HG03108 (cell line): Measurements from ENCODE around the gene FADS3.

Experiments used
- ATAC-seq: cut with Tn5 transposase; IDR thresholded peaks from one replicate; pipeline ENCODE4 v1.9.1; 2021; ENCODE audit warnings: moderate library complexity; ENCODE audit not compliant: unreplicated experiment

FADS3 gene

DNA sequence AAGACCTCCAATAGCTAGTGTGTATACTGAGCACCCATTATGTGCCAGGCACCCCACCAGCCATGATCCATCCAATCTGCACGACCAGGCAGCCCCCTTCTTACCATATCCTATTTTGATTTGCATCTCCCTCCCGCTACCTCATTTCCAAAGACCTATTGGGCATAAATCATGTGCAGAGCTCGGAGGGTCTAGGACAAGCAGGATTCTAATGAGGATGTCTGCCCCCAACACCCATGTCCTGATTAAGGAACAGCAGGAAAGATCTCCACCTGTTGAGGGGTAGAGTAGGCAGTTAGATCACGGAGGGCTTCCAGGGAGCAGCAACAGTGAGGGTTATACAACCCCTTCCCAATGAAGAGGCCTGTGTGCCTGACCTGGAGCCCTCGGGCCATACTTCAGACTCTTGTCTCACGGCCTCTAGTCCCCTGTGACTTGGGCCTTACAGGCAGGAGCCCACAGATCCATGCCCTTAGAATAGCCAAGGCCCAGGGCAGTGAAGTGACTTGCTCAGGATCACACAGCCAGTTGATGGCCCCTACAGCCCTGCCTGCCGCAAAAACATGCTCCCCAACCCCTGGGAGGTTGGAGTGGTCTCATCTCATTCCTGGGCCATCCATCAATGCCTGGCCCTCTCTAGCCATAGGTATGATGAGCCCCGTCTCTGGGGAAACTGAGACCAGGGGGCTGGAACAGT, 22.5 kb upstream of the FADS3 start:
- no peak for ATAC-seq

DNA sequence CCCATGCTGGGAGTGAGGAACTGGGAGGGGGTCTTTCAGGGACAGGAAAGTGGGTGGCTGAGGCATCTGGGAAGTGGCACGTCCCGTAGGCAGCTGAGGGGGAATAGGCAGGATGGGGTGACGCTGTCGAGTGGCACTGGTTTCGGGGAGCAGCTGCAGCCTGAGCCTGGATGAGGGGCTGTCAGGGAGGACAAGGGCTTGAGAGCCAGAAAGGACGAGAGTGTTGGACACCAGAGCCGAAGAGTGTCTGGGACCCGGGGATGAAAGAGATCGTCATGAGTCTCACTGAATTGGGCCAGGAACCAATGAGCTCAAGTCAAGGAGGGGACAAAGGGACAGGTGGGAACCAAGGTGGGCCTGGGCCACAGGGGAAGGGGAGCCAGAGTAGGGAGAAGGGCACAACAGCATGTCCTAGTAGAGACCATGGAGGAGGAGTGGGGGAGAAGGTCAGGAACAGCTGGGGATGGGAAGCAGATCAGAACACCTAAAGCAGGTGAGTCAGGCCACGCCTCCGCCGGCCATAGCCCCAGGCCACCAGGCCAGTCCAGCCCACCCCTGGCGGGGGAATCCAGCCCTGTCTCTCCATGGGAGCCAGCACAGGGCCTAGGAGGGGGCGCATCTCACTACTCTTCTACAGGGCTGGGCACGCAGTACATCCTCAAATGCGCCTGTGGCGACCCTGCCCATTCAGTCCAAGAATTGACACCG, 21.8 kb upstream of the FADS3 start:
- no peak for ATAC-seq

DNA sequence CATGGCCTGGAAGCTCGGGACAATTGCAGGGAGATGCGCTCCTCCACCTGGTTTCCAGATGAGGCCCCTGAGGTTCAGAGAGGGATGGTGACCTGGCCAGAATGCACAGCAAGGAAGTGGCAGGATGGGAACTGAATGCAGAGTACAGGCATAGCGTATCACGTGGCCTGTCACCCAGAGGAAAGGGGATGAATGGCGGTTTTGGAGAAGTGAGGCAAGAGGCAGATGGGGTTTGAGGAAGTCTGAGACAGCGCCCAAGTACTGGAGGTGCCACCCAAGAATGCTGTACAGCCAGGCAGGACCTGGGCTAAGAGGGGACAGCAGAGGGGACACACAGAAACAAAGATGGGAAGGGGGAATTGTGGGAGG, 21.2 kb upstream of the FADS3 start:
- no peak for ATAC-seq

DNA sequence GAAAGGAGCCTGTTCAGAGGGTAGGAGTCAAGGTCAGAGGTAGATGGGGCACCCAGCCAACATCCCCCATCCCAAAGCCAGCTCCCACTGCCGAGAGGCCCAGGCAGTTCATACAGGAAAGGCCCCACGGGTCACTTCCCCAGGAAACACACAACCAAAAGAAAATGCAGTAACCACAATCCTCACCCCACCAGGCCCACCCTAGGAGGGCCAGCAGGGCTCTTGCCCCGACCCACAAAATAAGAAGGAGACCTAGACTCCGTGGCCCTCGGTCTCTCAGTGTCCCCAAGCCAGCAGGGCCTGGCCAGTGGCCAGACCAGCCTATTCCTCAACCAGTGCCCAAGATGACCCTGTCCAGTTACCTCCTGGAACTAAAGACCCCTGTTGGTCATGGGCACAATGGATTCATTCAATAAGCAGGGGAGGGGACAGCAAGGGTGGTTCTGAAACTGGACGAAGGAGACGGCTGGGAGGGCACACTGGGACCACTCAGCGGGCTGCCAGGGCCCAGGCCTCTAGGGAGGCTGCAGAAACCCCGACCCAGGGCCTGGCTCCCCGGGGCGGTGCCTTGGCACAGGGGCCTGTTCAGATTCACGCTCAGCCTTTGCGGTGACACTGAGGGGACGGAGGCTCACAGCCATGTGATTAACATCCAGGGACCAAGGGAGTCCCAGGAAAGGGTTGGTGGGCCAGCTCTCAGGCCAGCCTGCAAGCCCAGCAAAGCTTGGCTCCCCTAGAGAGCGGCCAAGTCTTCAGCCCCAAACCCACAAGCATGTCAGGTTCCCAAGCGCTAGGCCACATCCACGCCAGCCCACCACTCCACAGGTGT, 20.6 kb upstream of the FADS3 start:
- no peak for ATAC-seq

DNA sequence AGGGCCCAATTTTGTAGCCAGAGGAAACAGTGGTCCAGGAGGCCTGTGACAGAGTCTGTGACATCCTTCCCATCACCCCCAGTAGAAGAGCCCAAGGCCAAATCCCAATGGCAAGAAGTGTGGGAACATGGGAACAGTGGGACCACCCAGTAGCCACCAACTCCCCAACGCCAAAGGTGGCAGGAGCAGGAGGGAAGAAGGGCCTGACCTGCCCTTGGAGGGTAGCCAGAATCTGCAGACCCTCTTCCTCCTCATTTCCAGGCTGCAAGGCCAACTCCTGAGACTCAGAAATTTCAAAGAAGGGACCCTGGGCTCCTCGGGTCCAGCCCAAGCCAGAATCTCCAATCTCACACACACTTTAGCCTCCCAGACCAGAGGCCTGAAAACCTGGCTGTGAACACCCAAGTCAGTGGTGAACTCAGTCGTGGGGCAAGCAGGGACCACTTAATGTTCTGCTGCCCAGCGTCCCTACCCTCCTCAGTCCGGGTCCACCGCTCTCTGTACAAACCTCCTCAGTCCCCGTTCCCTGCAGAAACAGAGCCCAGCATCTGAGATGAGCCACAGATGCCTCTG, 19.9 kb upstream of the FADS3 start:
- no peak for ATAC-seq

DNA sequence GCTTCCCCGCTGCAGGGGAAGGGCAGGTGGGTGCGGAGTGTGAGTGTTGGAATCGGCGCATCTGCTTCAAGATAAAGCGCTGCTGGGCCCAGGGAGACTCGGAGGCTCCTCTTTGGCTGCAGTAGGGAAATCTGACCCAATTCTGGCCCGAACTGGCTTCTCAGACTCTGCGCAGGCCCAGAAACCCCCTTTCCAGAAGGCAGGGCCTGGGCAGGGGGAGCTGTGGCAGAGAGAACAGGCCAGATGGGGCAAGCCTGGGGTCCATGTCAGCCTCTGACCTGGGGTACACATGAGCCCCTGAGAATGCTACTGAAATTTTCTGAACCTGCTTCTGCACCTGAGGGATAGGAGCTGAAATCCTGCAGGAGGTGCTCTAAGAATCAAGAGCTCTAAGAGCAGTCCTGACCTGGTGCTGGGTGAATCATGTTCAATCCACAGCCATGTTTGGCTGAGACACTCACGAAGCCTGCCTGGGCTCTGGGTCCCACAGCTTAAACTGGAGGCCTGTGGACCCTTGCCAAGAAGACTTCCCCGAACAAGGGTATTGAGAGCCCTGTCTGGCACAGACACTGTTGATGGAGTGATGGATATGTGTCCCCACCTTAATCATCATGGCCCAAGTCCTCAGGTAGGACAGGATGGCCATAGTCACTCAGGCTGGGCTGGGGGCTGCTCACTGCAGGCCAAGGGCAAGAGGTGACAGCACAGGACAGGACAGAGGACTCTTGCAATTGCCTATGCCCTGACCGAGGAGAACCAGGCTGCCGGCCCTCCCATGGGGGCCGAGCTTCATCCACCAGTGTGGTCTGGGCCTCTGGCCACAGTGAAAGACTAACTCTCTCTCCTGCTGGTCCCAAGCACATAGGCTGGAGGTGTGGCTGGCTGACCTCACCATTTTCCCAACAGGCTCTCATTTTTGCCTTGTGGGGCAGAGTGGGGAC, 19.1 kb upstream of the FADS3 start:
- ATAC-seq: no peak

DNA sequence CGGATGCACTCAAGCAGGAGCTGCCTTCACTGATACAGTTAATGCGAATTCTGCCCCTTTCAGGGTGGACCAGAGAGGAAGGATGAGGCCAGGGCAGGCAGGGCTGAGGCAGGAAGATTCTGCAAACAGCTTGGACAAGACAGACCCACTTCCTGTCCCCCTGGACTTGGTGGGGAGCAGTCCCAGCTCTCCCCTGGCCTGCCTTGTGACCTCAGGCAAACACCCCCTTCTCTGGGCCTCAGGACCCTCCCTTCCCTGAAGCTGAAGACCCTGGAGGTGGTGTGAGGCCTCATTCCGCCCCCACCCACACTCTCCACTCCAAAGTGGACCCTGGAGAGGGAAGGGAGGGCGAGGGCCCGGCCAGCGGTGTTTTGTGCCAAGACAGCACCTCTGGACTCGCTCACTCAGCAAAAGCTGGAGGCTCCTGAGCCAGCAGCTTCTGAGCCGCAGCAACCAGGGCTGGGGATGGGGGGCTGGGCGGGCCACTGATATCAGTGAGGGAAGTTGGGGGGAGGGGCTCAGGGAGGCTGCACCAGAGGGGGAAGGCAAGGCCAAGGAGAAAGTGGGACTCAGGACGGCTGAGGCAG, 17.5 kb upstream of the FADS3 start:
- no peak for ATAC-seq

DNA sequence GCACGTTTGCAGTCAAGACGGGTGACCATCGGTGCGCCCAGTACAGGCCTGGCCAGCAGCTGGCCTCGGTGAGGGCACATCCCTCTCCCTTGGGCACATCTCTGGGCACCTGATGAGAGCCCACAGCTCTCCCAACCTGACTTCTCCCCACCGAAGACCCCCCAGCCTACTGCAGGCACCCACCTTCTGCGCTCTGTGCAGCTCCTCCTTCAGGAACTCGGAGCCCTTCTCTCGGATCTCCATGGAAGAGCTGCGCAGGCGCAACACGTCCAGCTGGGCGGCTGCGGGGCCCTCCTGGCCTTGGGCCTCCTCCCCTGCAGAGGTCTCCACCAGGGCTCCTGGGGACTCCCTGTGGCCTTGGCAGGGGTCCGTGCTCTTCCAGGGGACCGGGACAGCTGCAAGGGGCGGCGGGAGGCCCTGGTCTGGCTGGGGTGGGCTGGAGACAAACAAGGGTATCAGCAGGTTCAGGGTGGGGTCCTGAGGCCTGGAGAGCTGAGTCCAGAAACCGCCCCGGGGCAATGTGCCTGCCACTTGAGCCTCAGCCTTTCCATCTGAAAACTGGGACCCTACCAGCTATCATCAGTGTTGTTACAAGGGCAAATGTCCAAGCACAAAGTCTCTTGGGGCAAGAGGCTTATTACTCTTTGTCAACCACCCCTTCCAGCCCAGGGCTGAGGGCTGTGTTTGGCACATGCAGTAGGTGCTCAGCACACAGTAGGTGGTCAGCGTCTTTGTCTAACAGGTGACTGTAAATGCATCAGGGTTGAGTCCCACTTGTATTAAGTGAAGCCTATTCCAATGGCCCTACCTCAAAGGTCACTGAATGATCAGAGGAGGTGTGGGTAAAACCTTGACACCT, 16.8 kb upstream of the FADS3 start:
- ATAC-seq: no peak

DNA sequence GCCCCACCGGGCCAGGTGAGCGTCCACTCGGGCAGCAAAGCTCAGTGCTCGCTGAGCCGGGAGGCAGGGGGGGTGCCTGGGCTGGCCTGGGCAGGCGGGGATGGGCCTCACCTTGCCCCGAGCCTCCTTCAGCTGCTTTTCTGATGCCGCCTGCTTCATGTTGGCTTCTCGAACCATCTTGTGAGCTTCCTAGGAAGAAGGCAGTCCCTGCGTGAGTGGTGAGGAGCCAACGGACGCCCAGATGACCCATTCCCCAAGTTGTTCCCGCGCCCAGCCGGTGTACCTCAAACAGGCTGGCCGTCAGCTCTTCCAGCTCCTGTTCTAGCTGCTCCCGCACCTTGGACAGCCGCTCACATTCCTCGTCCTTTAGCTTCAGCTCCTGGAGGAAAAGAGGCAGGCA, 15.9 kb upstream of the FADS3 start:
- no peak for ATAC-seq

DNA sequence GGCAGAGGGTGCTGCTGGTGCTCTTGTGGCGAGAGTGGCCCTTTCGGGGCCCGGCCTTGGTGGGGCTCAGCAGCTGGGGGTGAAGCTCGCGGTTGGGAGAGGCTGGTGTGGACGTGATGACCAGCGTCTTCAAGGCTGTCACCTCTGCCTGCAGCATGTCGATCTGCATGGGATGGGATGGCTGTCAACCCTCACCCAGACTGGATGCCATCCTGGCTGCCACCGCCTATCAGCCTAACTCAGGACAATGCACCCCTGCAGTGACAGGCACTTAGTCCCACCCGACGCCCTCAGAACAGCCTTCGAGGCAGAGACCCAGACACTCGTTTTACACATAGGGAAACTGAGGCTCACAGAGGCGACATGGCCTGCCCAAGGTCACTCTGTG, 15.2 kb upstream of the FADS3 start:
- ATAC-seq: no peak

DNA sequence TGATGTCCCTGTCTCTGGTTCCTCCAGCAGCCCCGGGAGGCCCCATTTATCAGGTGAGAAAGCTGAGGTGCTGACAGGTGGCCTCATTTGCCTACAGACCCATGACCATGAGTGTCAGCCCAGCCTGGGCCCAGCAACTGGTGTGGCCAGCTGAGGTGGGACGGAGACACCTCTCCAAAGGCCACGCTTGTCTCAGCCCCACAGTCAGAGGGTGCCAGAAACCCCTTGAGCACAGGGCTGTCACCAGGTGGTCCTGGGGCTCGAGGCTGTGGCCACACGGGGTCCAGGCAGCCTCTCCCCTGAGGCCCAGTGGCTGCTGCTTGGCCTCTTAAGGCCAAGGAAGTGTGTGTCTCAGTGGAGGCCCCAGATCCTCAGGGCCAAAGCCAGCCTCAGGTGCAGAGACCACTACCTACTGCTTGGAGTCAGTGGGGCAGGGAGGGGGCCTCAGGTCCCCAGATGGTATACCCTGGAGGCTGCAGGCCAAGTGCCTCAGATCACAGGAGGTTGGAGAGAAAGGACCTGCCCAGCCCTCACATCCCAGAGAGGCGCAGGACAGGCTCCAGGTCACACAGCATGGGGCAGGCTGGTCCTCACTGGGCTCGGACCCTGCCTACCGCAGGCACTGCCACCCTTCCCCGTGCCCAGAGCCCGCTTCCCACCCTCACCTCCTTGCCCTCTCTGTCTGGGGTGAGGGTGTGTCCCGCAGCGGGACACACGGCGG, 14.6 kb upstream of the FADS3 start:
- ATAC-seq: no peak

DNA sequence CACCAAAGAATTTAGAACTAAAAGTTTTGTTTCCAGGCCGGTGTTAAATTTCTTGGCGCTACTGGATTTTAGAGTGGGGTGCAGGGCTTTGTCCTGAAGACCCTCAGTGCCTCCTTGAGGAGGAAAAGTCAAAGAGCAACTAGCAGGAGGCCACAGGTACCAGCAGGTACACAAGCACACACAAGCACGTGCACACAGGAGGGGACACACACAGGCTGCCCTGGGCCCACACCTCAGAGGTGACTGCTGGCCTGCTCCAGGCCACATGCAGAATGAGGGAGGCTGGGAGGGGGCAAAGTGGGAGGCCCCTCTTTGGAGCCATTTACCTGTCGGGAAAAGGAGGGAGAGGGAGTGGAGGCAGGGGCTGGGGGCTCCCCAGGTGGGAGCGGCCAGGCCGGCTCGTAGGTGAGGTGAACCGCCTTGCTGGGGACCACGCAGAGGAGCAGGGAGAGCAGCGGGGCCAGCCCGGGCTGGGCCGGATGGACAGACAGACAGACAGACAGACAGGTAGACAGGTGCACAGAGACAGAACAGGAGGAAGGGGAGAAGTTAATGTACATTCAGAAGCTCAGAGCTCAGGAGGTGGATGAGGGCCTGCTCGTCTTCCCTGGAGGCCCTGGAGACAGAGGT, 13.8 kb upstream of the FADS3 start:
- ATAC-seq: no peak

DNA sequence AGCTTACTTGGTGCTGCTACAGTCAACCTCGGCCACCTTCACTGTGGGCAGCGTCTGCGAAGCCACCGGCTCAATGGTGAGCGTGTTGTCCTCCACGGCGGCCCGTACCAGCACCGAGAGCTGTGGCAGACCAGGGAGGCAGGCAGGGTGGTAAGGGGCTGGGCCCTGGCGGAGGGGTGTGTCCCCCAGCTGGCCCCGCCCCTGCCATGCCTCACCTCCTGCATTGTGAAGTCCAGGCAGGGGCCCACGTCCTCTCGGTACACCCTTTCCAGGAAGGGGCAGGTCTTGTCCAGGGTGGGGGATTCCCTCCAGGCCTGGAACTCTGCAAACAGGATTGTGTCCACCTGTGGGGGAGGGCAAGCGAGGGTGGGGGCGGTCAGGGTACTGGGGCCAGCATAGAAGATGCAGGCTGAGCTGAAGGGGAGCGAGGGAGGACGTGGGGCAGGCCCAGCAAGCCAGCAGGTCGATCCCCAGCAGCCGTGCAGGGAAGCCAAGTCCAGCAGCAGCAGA, 13.2 kb upstream of the FADS3 start:
- no peak for ATAC-seq

DNA sequence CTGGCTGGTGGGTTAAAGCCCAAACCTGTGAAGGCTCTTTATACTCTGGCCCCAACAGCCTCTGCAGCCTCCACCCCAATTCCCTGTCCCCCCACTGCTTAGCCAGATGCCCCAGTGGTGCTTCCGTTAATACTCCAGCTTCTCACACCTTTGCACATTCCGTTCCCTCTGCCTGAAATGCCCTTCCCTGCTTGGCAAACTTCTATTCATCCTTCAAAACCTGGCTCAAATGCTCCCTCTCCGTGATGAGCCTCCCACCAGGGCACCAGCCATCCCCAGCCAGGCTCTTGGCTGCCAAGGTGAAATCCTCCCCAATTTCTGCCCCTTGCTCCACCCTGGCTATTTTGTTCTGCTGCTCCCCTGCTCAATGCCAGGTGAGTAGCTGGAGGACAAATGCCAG, 12.5 kb upstream of the FADS3 start:
- ATAC-seq: no peak

DNA sequence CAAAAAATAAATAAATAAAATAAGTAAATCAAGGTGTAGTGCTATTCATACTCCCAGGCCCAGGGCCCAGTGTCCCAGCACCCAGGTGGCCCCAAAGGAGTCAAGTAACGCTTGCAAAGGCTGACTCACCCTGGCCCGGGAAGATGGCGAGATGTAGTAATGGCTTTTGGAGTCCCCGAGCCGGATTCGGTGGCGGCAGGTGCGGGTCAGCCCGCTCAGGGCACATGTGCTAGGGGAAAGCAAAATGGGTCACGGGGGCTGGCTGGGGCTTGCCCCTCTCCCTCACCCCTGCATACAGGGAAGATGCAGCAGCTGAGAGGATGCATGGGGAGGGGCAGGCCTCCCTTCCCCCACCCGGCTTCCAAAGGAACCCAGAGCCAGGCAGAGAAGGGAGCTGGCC, 11.0 kb upstream of the FADS3 start:
- no peak for ATAC-seq

DNA sequence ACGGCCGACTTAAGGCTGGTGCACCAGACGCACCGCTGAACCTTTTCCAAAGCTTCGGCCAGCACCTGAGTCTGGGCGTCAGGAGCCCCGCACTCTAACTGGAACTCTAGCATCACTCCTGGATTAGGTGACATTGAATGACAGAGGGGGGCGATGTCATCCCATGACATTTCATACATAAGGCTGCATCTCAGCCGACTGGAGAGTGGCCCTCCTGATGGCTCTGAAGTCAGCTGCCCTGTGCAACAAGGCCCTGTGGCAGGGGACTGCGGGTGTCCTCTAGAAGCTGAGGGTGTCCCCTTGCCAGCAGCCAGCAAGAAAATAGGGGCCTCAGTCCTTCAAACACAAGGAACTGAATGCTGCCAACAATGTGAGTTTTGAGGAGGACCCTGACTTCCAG, 10.1 kb upstream of the FADS3 start:
- no peak for ATAC-seq

DNA sequence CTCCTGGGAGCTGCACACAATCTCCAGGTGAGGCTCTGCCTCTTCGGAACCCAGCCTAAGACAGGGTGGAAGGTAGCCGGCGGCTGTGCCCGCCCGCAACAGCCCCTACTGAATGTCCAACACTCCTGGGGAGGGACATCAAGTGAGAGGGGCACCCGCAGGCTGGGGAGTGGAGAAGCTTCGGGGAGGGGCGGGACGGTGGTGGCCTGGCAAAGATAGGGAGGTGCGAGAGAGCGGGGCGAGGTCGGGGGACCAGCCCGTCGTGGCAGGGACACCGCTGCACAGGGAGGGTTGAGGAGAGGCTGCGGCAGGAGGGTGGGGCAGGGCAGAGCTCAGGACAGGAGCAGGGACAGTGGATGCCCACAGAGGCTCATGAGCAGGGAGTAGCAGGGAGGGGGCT, 8.9 kb upstream of the FADS3 start:
- ATAC-seq: no peak
